Endothelial cell of umbilical vein (primary cell): ENCODE results near the gene CHN1. TPM values are rescaled to one million over a fixed set of nuclear protein-coding genes. Genes with fewer than 3 reads are reported as not detected.

Experiments used
- BruUV-seq: library from RNA; stranded (reverse); fragments of 400-500 nt; replicated peaks from 2 replicates; lab custom pipeline; 2021; lab: Mats Ljungman, UMichigan
- CTCF ChIA-PET: fragments of 300-600, 350-600 bp; sonication (Branson Sonifier 250); formaldehyde crosslinking; loops from one replicate; lab custom pipeline; 2021; ENCODE audit warnings: antibody characterized with exemption, inconsistent platforms; lab: Charles Lee
- POLR2A ChIA-PET: fragments of 300-600, 350-600 bp; sonication (Branson Sonifier 250); formaldehyde crosslinking; loops from one replicate; lab custom pipeline; 2021; ENCODE audit warnings: antibody characterized with exemption, inconsistent platforms; lab: Charles Lee
- DNase-seq: peaks from one replicate; pipeline ENCODE4 v3.0.0-alpha.2; 2011; ENCODE audit warnings: low read depth, low spot score
- FAIRE-seq: peaks from 2 replicates; lab custom pipeline; 2011; peaks lifted over from hg19 to GRCh38; lab: Jason Lieb, UNC
- H2AFZ ChIP-seq: 2 replicates; pipeline ENCODE4 v1.6.0; 2012; ENCODE audit warnings: low read depth, low read length, control low read depth, inconsistent platforms
- H3K27ac ChIP-seq: 2 replicates; pipeline ENCODE4 v1.5.1; 2011; ENCODE audit warnings: low read depth, mild to moderate bottlenecking, control low read depth, low read length, moderate library complexity; ENCODE audit not compliant: insufficient read depth
- H3K27me3 ChIP-seq, 2 experiments: 2 replicates each; pipeline versions ENCODE4 v1.6.0 to v1.6.1; 2011; ENCODE audit warnings: low read length in 2 of 2, mixed read lengths in 1 of 2; ENCODE audit not compliant: control insufficient read depth in 2 of 2, insufficient read depth in 2 of 2
- H3K36me3 ChIP-seq, 2 experiments: 2 replicates in 1 of 2; 3 replicates in 1 of 2; pipeline ENCODE4 v1.5.1; 2011; ENCODE audit warnings: low read length in 2 of 2, mild to moderate bottlenecking in 1 of 2, moderate library complexity in 1 of 2; ENCODE audit not compliant: control insufficient read depth in 2 of 2, insufficient read depth in 2 of 2; ENCODE audit errors: extremely low read depth in 1 of 2
- H3K4me1 ChIP-seq: 3 replicates; pipeline ENCODE4 v1.5.1; 2011; ENCODE audit warnings: mild to moderate bottlenecking, low read length; ENCODE audit not compliant: control insufficient read depth, insufficient read depth; ENCODE audit errors: extremely low read depth
- H3K4me2 ChIP-seq: 2 replicates; pipeline ENCODE4 v1.6.1; 2011; ENCODE audit warnings: low read length, control low read depth, mixed read lengths; ENCODE audit not compliant: insufficient read depth
- H3K4me3 ChIP-seq, 3 experiments: fragments of 200-600 bp in 1 of 3; sonication (generic), shearing (Covaris generic) in 1 of 3; replicated peaks in 1 of 3; 2 replicates each; pipeline ENCODE4 v1.5.1; 2011 to 2016; ENCODE audit warnings: control low read depth in 3 of 3, low read length in 3 of 3, mild to moderate bottlenecking in 2 of 3, inconsistent platforms in 1 of 3, low read depth in 1 of 3, moderate library complexity in 1 of 3; ENCODE audit not compliant: insufficient read depth in 1 of 3
- H3K79me2 ChIP-seq: 2 replicates; pipeline ENCODE4 v1.6.0; 2012; ENCODE audit warnings: low read length, inconsistent platforms; ENCODE audit not compliant: control insufficient read depth, insufficient read depth
- H3K9ac ChIP-seq: replicated peaks from 2 replicates; pipeline ENCODE3; 2011; ENCODE audit warnings: low read length, control low read depth; ENCODE audit not compliant: insufficient read depth; ENCODE audit errors: extremely low read depth
- H3K9me1 ChIP-seq: replicated peaks from 3 replicates; pipeline ENCODE4 v1.6.0; 2011; ENCODE audit warnings: mild to moderate bottlenecking, low read length; ENCODE audit not compliant: control insufficient read depth, insufficient read depth; ENCODE audit errors: extremely low read depth
- H3K9me3 ChIP-seq: replicated peaks from 2 replicates; pipeline ENCODE4 v1.5.1; 2012; ENCODE audit warnings: low read length, inconsistent platforms; ENCODE audit not compliant: control insufficient read depth, insufficient read depth
- H4K20me1 ChIP-seq: replicated peaks from 2 replicates; pipeline ENCODE3; 2011; ENCODE audit warnings: mild to moderate bottlenecking, low read length; ENCODE audit not compliant: control insufficient read depth, insufficient read depth; ENCODE audit errors: extremely low read depth
- CTCF ChIP-seq, 2 donors: IDR thresholded peaks; 1 replicate in 1 of 2; 2 replicates in 1 of 2; pipeline ENCODE4 v1.5.1; 2011; ENCODE audit warnings: low read length in 2 of 2, mild to moderate bottlenecking in 2 of 2, moderate library complexity in 2 of 2, control low read depth in 1 of 2, inconsistent platforms in 1 of 2, low read depth in 1 of 2; ENCODE audit not compliant: insufficient read depth in 1 of 2; ENCODE audit errors: extremely low read depth in 1 of 2
- JUN ChIP-seq: IDR thresholded peaks from 2 replicates; pipeline ENCODE4 v1.6.1; 2011; ENCODE audit warnings: borderline replicate concordance, low read depth; ENCODE audit not compliant: insufficient read length, insufficient read depth
- MAX ChIP-seq: IDR thresholded peaks from 2 replicates; pipeline ENCODE4 v1.6.1; 2011; ENCODE audit not compliant: insufficient read depth, insufficient read length
- MYC ChIP-seq: IDR thresholded peaks from one replicate; pipeline ENCODE4 v1.6.1; 2011; ENCODE audit warnings: mild to moderate bottlenecking, low read depth, low read length
- POLR2A ChIP-seq: IDR thresholded peaks from 2 replicates; pipeline ENCODE4 v1.6.1; 2012; ENCODE audit warnings: low read depth, mild to moderate bottlenecking, control low read depth, low read length
- POLR2AphosphoS5 ChIP-seq: IDR thresholded peaks from 2 replicates; pipeline ENCODE4 v1.6.1; 2012; ENCODE audit warnings: low read depth, mild to moderate bottlenecking, control low read depth, low read length, moderate library complexity; ENCODE audit not compliant: insufficient read depth
- dilution Hi-C: fragments of 300-500 bp; cut with MboI; formaldehyde crosslinking; loops from one replicate; pipeline ENCODE4 v1.15.0; 2019; ENCODE audit warnings: low sequenced_read_pairs; ENCODE audit not compliant: extremely low pct_ligation_motif_present
- intact Hi-C: fragments of 100-400 bp; cut with micrococcal nuclease; formaldehyde crosslinking; loops from one replicate; pipeline ENCODE4 v1.10.0; 2022
- polyA plus RNA-seq, 4 experiments: library from polyadenylated mRNA; depleted of rRNA in 3 of 4; stranded (reverse) in 3 of 4; unstranded in 1 of 4; fragments of >200 nt; gene quantifications; 2 replicates each; pipeline versions ENCODE4 v1.2.1 to v1.2.3, GENCODE V29; 2011 to 2012; ENCODE audit warnings: missing spikeins in 1 of 4
- total RNA-seq: library from RNA; stranded (reverse); gene quantifications from 2 replicates; pipeline ENCODE4 v1.2.3, GENCODE V29; 2021

CHN1 gene
- total and polyA plus RNA-seq, 2 donors (not counting 3 experiments of a cell fraction or from before 2014, with no cell fraction given), result 23.3 to 24.9 TPM

- TF ChIP-seq CTCF (IDR thresholded peaks at IDR 0.05; ENCODE audit: extremely low read depth in 1 of 2, insufficient read depth in 1 of 2, low read depth in 1 of 2, low read length in 2 of 2), result no peak
- TF ChIP-seq MYC, result no peak
- no peak for TF ChIP-seq POLR2AphosphoS5
- no peak for TF ChIP-seq POLR2A
- no peak for TF ChIP-seq JUN
- no peak for TF ChIP-seq MAX
- dilution Hi-C loops, result no loop called here
- Histone ChIP-seq H3K9me3 (no peaks in the 10 kb centered on the region), H3K79me2 (no peaks in the 10 kb centered on the region), H3K9me1 (no peaks in the 10 kb centered on the region), H3K27me3 (no peaks in the 10 kb centered on the region), H3K9ac (peak within 1 kb of the TSS; percentile 57), H3K4me2 (peak within 1 kb of the TSS; percentile 62), H3K4me3 (no peak within 1 kb of the TSS), H3K36me3 (no peaks in the 10 kb centered on the region), H2AFZ (peak within 1 kb of the TSS; percentile 3), H3K27ac (peak within 1 kb of the TSS; percentile 86), H4K20me1 (no peaks in the 10 kb centered on the region), H3K4me1 (peaks cover 23% of the 10 kb centered on the region)
- intact Hi-C loops, result loop anchor here (10.0 kb wide), 1 partner anchor 400 kb away; the partner anchor contains the start of gene ATF2
- ChIA-PET CTCF (interaction anchor here (0.6 to 6.6 kb wide), 8 partner anchors 9 to 234 kb away, joined by 3 to 85 read pairs (median 11); no protein-coding TSS in a partner anchor), POLR2A (no interaction called here)
- BruUV-seq, result no TSS peak
- FAIRE-seq (peak; percentile 53), DNase-seq (peak; percentile 49)
These were observed 240.6 kb downstream of the CHN1 start, which contains the start of gene CHRNA1 for GRCh38 chr2:174764280-174765255. CHRNA1 (minus strand) TSS chr2:174764472; CDS start chr2:174764394, 78 bp downstream.
